Neuronal stem cell (in vitro differentiated cells): Measurements from ENCODE around the gene RASAL2.

Experiments used
- DNase-seq: peaks from one replicate; pipeline ENCODE4 v3.0.0-alpha.2; 2013; ENCODE audit warnings: low spot score
- H2AFZ ChIP-seq: one replicate; pipeline ENCODE4 v1.6.1; 2013; ENCODE audit warnings: mild to moderate bottlenecking, low read length, inconsistent platforms
- H2AK5ac ChIP-seq: 2 replicates; pipeline ENCODE4 v1.6.1; 2013; ENCODE audit warnings: low read depth, mild to moderate bottlenecking, inconsistent platforms, low read length, moderate library complexity, mixed read lengths
- H2BK120ac ChIP-seq: 2 replicates; pipeline ENCODE4 v1.6.1; 2013; ENCODE audit warnings: low read depth, mild to moderate bottlenecking, inconsistent platforms, low read length, moderate library complexity, mixed read lengths
- H2BK12ac ChIP-seq: one replicate; pipeline ENCODE4 v1.6.1; 2013; ENCODE audit warnings: low read length, inconsistent platforms
- H2BK15ac ChIP-seq: 2 replicates; pipeline ENCODE4 v1.6.1; 2013; ENCODE audit warnings: mild to moderate bottlenecking, low read length, inconsistent platforms, mixed read lengths
- H2BK5ac ChIP-seq: one replicate; pipeline ENCODE4 v1.6.1; 2013; ENCODE audit warnings: inconsistent platforms, mild to moderate bottlenecking, low read length, moderate library complexity
- H3K14ac ChIP-seq: one replicate; pipeline ENCODE4 v1.6.1; 2013; ENCODE audit warnings: low read length, inconsistent platforms
- H3K18ac ChIP-seq: 2 replicates; pipeline ENCODE4 v1.6.1; 2013; ENCODE audit warnings: low read length, inconsistent platforms
- H3K23ac ChIP-seq: 2 replicates; pipeline ENCODE4 v1.6.1; 2013; ENCODE audit warnings: low read depth, mild to moderate bottlenecking, mixed read lengths, low read length, inconsistent platforms; ENCODE audit not compliant: poor library complexity
- H3K27ac ChIP-seq: replicated peaks from 3 replicates; pipeline ENCODE4 v1.5.1; 2013; ENCODE audit warnings: low read length, inconsistent platforms
- H3K27me3 ChIP-seq, 3 experiments: 2 replicates each; pipeline ENCODE4 v1.6.1; 2013; ENCODE audit warnings: low read length in 3 of 3, mild to moderate bottlenecking in 2 of 3, inconsistent platforms in 1 of 3, low read depth in 1 of 3, mixed read lengths in 1 of 3, moderate library complexity in 1 of 3; ENCODE audit not compliant: control insufficient read depth in 3 of 3, insufficient read depth in 3 of 3
- H3K36me3 ChIP-seq, 2 donors: replicated peaks in 1 of 2; 2 replicates each; pipeline ENCODE4 v1.6.1; 2013; ENCODE audit warnings: low read length in 2 of 2; ENCODE audit not compliant: control insufficient read depth in 2 of 2, insufficient read depth in 2 of 2
- H3K4ac ChIP-seq: 2 replicates; pipeline ENCODE4 v1.6.1; 2013; ENCODE audit warnings: inconsistent platforms, mild to moderate bottlenecking, low read length, moderate library complexity
- H3K4me1 ChIP-seq, 2 donors: 1 replicate in 1 of 2; 2 replicates in 1 of 2; pipeline ENCODE4 v1.6.1; 2013; ENCODE audit warnings: low read length in 2 of 2, low read depth in 1 of 2; ENCODE audit not compliant: control insufficient read depth in 2 of 2, insufficient read depth in 1 of 2
- H3K4me2 ChIP-seq: one replicate; pipeline ENCODE4 v1.6.1; 2013; ENCODE audit warnings: mild to moderate bottlenecking, low read length, inconsistent platforms; ENCODE audit not compliant: insufficient read depth, poor library complexity, severe bottlenecking
- H3K4me3 ChIP-seq, 2 donors: 2 replicates each; pipeline ENCODE4 v1.5.1; 2013; ENCODE audit warnings: low read length in 2 of 2, mild to moderate bottlenecking in 2 of 2, inconsistent platforms in 1 of 2, moderate library complexity in 1 of 2
- H3K79me1 ChIP-seq: one replicate; pipeline ENCODE4 v1.6.1; 2013; ENCODE audit warnings: low read depth, mild to moderate bottlenecking, inconsistent platforms, low read length, moderate library complexity
- H3K9ac ChIP-seq: one replicate; pipeline ENCODE4 v1.6.1; 2013; ENCODE audit warnings: mild to moderate bottlenecking, low read depth, low read length, inconsistent platforms; ENCODE audit not compliant: poor library complexity
- H3K9me3 ChIP-seq, 2 donors: replicated peaks in 1 of 2; 2 replicates each; pipeline versions ENCODE3 to v1.6.1; 2013; ENCODE audit warnings: low read length in 2 of 2, mild to moderate bottlenecking in 2 of 2, inconsistent platforms in 1 of 2, low read depth in 1 of 2, mixed read lengths in 1 of 2, moderate library complexity in 1 of 2; ENCODE audit not compliant: control insufficient read depth in 2 of 2, insufficient read depth in 1 of 2
- H4K8ac ChIP-seq: one replicate; pipeline ENCODE4 v1.6.1; 2013; ENCODE audit warnings: low read depth, mild to moderate bottlenecking, inconsistent platforms, low read length, moderate library complexity
- H4K91ac ChIP-seq: one replicate; pipeline ENCODE4 v1.6.1; 2013; ENCODE audit warnings: low read length, low read depth, mild to moderate bottlenecking, inconsistent platforms; ENCODE audit not compliant: poor library complexity
- WGBS, 2 donors: extraction: QIAGEN DNeasy Blood & Tissue Kit; methylation state at CpG; one replicate each; pipeline ENCODE4 v1.1.7; 2013; ENCODE audit warnings: missing lambda C conversion rate in 2 of 2, mixed read lengths in 1 of 2; ENCODE audit not compliant: insufficient read length in 2 of 2, insufficient replicate concordance in 1 of 2; ENCODE audit errors: extremely low coverage in 2 of 2; 5-methylcytosine and 5-hydroxymethylcytosine counted together

RASAL2 gene

DNA sequence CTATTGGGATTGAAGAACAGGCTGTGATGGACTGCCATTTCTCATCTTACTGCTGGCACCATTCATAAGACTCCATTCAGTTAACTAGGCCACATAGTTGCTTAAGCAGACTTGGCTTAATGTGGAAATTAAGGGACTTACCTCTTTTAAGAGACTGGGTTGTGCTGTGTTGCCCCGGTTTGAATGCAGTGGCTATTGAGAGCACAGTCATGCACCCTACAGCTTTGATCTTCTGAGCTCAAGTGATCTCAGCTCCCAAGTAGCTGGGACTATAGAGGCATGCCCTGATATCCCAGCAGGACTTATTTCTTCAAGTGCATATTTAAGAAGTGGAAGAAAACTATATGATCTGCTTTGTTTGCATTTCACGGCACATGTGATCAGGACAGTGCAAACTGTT, 181.1 kb downstream of the RASAL2 start:
- Histone ChIP-seq H3K23ac (no peak overlapping the region), H4K8ac (no peak overlapping the region), H3K4me1 (peaks cover 6 to 8% of the 10 kb centered on the region in 2 donors), H3K4me3 (no peak overlapping the region), H2BK120ac (no peak overlapping the region), H3K36me3 (no peaks in the 10 kb centered on the region), H4K91ac (no peak overlapping the region), H3K27ac (no peak overlapping the region), H3K9ac (no peak overlapping the region), H2AFZ (no peak overlapping the region), H3K14ac (no peak overlapping the region), H3K79me1 (no peaks in the 10 kb centered on the region), H3K4me2 (no peak overlapping the region), H2BK12ac (no peak overlapping the region), H3K9me3 (peaks cover 0 to 14% of the 10 kb centered on the region in 2 donors), H2AK5ac (no peak overlapping the region), H3K4ac (no peak overlapping the region), H2BK5ac (no peak overlapping the region), H3K27me3 (no peaks in the 10 kb centered on the region), H3K18ac (no peak overlapping the region), H2BK15ac (no peak overlapping the region)
- WGBS, 2 donors: no CpG with 5 or more reads among the region's 2 CpGs
- no peak for DNase-seq

DNA sequence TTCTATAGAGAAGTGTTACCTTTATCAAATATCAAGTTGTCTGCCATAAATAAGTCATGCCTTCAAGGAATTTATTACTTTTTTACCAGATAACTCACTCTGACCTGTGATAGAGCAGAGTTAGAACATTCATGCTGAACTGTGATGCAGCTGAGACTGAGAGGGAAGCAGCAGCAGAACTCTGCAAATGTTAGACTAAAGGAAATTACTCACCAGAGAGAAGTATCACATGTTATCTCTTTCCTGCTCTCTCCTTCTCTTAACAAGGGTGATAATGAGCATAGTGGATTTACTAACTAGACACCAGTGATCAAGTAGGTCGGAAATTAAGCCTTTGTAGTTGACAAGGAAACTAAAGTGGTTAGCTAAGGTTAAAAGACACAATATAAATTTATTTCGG, 181.6 kb downstream of the RASAL2 start:
- Histone ChIP-seq H4K91ac (no peak overlapping the region), H3K79me1 (no peaks in the 10 kb centered on the region), H3K4me1 (peaks cover 6 to 8% of the 10 kb centered on the region in 2 donors), H4K8ac (no peak overlapping the region), H2BK5ac (no peak overlapping the region), H3K9ac (no peak overlapping the region), H3K23ac (no peak overlapping the region), H3K27me3 (no peaks in the 10 kb centered on the region), H2AK5ac (no peak overlapping the region), H3K36me3 (no peaks in the 10 kb centered on the region), H2BK15ac (no peak overlapping the region), H3K4ac (no peak overlapping the region), H2BK12ac (no peak overlapping the region), H3K4me2 (no peak overlapping the region), H3K18ac (no peak overlapping the region), H2BK120ac (no peak overlapping the region), H3K9me3 (peaks cover 0 to 14% of the 10 kb centered on the region in 2 donors), H3K4me3 (no peak overlapping the region), H3K27ac (no peak overlapping the region), H3K14ac (no peak overlapping the region), H2AFZ (no peak overlapping the region)
- WGBS, 2 donors: no CpG with 5 or more reads among the region's 2 CpGs
- no peak for DNase-seq

DNA sequence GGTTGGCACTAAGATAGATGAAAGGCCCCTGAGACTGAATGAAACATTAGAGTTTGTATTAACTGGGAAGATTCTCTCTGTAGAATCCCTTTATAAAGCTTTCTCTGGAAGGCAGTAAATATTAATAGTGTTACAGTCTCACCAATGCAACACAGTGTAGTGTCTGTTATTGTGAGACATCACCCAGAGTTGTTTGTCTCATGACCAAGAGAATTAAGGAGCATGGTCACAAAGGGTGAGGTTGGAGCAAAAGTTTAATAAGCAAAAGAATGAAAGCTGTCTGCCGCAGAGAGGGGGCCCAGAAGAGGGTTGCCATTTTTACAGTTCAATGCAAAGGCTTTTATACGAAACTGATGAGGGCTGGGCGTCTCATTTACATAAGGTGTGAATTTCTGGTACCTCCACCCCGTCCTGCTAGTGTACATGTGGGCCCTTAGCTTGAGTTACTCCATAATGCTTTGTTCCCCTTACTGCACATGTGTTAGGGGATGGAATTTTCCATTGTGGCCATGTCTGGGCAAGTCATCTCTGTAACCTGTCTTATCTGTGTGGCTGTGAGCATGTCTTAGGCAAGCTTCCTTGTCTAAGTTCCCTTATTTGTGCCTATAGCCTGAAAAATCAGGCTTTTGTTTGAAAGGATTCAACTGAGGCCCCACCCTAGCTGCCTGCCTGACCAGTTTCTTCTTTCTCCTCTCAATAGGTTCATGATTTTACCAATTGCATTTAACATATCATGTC, 184.1 kb downstream of the RASAL2 start:
- Histone ChIP-seq H4K91ac (no peak overlapping the region), H2BK12ac (no peak overlapping the region), H3K4me1 (peaks cover 0 to 6% of the 10 kb centered on the region in 2 donors), H2BK15ac (no peak overlapping the region), H3K4ac (no peak overlapping the region), H3K79me1 (no peaks in the 10 kb centered on the region), H2BK120ac (no peak overlapping the region), H4K8ac (no peak overlapping the region), H3K9me3 (peaks cover 0 to 12% of the 10 kb centered on the region in 2 donors), H3K36me3 (no peaks in the 10 kb centered on the region), H2AK5ac (no peak overlapping the region), H3K4me2 (no peak overlapping the region), H3K4me3 (no peak overlapping the region), H3K14ac (no peak overlapping the region), H3K18ac (no peak overlapping the region), H3K23ac (no peak overlapping the region), H2BK5ac (no peak overlapping the region), H3K9ac (no peak overlapping the region), H3K27ac (peak overlapping the region; percentile 6), H2AFZ (no peak overlapping the region), H3K27me3 (no peaks in the 10 kb centered on the region)
- no CpG with 5 or more reads among the region's 4 CpGs for WGBS, 2 donors
- no peak for DNase-seq

DNA sequence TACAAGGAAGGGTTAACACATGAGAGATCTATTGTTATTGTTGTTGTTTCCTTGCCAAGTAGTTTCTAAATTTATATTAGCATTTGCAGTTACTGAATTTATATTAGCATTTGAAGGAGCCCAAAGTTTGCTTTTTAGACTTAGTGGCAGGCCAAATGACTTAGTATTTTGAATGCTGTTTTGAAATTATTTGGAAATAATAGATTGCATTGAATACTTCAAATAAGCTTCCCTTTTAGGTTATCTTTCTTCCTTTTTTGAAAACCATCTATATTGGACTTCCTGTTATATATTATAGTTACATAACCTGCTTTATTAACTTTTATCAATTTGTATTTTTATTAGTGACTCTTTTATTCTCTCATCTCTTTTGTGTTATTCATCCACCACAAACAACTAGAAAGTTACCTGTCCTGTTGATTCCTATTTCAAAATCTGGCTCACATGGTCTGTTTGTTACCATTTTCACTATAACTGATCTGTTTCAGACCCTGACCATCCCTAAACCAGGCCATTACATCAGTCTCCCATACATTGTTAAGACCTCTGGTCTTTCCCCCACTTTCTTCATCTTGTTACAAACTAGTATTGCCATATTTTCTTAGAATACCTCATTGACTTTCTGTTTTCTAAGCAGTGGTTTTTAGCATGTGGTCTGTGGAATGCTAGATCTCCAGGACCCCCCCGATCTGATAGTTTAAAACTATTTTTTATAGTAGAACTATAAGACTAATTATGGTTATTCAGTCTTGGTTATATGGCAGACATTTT, 185.2 kb downstream of the RASAL2 start:
- H4K8ac ChIP-seq: no peak overlapping the region
- no peaks in the 10 kb centered on the region for H3K36me3 ChIP-seq
- H2AFZ ChIP-seq: no peak overlapping the region

More for the DNA sequence above, 185.2 kb downstream of the RASAL2 start:
- Histone ChIP-seq H3K4ac (no peak overlapping the region), H3K23ac (no peak overlapping the region), H2BK15ac (no peak overlapping the region), H3K27me3 (no peaks in the 10 kb centered on the region), H2AK5ac (no peak overlapping the region), H2BK12ac (no peak overlapping the region), H3K18ac (no peak overlapping the region), H3K4me2 (no peak overlapping the region), H3K79me1 (no peaks in the 10 kb centered on the region), H4K91ac (no peak overlapping the region), H3K4me3 (no peak overlapping the region), H3K27ac (no peak overlapping the region), H2BK5ac (no peak overlapping the region), H2BK120ac (no peak overlapping the region), H3K9me3 (peaks cover 0 to 12% of the 10 kb centered on the region in 2 donors), H3K14ac (no peak overlapping the region), H3K9ac (no peak overlapping the region), H3K4me1 (peaks cover 7 to 8% of the 10 kb centered on the region in 2 donors)
- no CpG with 5 or more reads among the region's 1 CpG for WGBS, 2 donors
- no peak for DNase-seq
